Inflammatory macrophage treated with lipopolysaccharide for 1 hour (primary cell): ENCODE measurements around the gene SLC46A2.

Experiments
- DNase-seq, 2 donors: peaks; one replicate each; pipeline ENCODE4 v3.0.0-alpha.2; 2020 to 2022

SLC46A2 gene

DNA sequence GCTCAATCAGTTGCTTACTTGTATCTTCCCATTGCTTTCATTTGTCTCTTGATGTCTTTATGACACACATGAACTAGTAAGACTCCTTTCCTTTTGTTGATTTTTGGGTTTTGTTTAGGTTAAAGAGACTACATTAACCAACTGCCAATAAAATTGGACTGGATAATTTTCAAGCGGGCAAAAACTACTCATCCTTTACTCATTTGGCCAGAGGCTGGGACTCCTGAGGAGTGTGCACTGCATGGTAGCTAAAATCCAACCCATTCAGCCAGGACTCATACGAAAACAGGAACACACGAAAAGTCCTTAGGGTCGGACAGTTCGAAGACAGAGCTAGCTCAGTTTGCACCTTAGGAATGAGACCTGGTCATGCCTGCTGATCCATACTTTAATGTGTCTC, 6.0 kb downstream of the SLC46A2 start:
- DNase-seq, result no peak

DNA sequence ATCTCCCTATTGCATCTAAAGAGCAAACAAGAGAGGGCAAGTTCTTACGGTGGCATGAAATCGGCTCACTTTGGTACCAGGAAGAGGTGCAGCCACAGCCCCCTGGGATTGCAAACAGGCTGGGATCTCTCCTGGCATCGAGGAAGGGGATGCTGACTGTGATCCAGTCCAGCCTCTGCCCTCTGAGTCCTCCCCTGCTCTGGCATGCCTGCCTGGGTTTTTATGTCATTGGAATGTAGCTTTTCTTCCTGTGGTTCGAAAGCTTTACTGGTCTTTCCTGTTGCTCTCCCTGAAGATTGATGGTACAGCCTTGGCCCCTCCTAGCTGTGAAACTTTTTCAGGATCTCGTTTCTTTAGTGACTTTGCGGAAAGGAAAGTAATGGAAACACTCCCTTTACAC, 6.6 kb downstream of the SLC46A2 start:
- no peak for DNase-seq

DNA sequence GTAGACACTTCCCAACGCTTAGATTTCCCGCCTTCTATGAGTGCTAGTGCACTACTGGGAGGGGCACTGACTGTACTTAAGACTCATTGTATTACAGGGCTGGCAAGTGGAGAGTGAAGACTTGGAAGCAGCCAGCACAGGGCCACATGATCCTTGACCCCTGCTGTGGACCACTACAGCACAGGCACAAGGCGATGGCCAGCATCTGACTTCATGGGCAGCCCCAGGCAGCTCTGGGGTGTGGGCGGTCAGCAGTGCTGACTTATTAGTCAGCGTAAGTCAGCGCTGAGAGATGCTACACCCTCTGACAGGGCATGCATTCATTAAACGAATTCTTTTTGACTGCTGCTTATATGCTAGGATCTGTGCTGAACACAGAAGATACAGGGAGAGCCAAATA, 9.3 kb downstream of the SLC46A2 start:
- peak; percentile 63 to 87 for DNase-seq

DNA sequence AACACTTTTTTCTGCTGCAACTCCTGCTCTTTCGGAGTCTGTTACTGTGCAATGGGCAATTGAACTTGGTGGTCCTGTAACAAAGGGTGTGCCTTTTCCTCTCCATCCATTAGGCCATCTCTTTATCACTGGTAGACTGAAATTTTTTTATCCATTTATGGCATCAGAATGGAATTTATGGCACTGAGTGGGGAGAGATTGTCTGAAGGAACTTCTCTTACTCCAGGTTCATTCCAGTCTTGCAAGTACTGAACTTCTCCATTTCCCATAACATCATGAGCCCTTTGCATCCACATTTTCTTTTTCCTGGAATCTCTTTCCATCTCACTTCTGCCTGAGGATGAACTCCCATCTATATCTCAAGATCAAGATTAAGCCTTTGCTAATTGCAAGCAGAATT, 10.0 kb downstream of the SLC46A2 start:
- peak; percentile 32 to 74 for DNase-seq

DNA sequence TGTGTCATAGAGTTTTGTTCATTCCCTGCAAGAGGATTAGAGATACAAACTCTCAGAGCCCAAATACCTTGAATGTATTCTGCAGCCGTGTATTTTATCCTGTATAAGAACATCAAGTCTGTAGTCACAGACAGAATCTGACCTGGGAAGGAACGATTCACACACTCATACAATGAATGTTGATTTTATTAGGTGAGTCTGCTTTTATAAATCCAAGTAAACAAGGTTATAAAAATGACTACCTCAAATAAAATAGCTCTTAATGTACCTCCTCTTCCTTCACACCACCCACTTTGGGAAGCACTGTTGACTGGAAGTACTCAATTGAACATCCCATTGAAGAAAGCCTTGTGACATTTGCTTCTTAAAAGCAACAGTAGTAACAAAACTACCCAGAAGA, 11.9 kb downstream of the SLC46A2 start:
- no peak for DNase-seq

DNA sequence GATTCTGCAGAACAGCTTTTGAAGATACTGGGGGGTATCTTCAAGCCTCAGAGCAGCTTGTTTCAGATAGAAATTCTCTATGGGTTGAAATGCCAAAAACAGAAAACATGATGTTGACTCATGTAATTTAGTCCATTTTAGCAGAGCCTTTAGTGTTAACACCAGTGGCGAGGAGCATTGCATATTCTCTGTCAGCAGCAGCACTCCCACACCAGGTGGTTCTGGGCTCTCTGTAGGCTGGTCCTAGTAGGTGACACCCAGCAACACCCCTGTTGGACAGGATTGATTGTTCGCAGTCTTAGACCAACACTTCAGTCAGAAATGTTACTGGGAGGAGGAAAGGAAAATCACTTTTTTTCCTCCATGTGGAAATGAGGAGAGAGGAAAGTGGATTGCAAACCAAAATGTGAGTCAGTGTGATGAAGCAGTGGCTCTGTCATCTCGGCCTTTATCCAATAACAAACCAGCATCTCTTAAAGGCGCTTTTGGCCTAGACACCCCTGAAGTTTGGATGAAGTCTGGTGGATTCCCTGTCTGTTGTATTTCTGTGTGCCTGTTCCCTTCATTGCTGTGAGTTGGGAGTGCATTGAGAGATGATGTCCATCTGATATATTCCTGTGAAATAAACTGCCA, 16.8 kb downstream of the SLC46A2 start:
- no peak for DNase-seq

DNA sequence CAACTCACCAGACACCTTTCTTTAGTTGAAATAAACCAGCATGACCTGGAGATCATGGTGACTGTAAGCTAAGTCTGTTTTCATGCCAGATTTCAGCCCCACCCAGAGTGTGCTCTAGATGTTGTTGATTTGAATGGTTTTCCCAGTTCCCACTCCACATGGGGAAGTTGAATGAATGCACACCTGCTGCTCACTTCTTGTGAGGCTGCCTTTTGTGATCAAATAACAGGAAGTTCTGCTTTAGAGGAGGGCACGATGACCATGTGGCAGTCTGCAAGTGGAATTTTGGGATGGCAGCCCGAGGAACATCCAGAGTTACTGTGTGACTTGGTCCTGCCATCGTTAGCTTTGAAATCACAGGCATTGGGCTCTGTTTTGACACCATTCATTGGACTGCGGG, 18.7 kb downstream of the SLC46A2 start:
- DNase-seq, result no peak

DNA sequence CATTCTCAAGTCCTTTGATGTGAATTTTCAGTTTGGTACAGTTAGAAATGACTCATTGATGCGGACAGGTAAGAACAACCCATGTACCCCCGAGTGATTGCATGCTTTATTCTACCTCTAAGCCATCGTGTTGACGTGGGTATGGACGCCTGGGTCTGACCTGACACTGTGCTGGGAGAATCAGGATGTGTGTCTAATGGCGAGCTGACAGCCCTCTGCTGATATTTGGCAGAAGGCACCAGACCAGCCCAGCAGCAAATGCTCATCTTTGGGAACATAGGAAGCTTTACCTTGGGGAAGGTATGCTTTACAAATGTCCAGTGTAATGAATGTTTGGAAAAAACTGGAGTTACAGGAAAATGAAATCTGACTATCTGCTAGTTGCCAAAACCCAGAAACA, 20.1 kb downstream of the SLC46A2 start:
- DNase-seq, result no peak

DNA sequence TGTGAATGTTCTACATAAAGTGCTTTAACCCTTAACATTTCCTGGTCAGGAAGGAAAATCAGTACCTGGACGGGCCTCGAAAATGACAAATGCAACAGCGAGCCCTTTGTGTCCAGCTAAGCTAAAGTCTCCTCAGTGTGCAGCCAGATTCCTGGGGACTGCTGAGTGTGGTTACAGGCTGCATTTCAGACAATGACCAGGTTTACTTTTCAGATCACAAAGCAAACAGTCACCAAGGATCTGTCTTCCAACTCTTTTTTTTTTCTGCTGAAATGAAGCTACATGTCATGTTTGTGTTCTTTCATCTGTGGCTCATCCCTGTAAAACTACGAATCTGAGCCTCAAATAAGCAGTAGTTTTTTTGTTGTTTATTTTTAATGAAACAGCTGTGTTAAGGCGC, 20.8 kb downstream of the SLC46A2 start:
- DNase-seq, result no peak

DNA sequence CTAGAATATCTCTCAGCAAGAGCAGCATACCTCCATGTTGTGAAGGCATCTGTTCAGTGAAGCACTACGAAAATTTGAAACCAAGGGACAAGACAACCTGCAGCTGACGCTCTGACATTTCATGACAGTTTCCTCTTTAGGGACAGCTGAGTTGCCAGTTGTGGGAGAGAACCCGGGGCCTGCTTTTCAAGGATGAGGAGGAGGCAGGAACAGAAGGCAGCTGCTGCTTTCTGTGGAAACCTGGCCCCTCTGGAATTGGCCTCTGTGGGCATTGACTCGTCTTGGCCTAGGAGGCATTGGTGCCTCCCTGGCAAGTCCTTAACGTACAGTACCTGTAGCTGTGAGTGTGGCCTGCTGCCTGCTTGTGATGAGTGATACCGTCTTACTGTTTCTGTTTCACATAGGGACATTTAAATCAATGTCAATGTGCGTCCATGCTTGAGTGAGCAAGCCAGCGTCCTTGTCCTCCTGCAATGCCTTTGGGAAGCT, 21.6 kb downstream of the SLC46A2 start:
- DNase-seq, result no peak

DNA sequence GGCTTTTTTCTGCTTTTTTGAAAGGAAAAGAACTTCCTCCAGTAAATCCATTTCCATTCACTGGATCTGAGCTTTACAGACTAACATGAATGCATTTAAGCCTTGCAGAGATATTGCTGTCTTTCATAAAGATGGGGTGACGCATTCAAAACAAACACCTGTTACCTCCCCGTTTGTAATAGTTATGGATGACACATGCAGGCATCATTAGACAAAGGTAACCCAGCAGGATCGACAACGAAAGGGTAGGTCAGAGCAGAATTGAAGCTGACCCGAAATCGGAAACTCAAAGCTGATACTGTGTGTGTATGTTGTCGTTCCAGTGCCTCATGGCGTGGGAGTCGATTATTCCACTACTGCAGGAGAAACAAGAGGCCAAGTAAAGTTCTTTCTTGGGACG, 22.2 kb downstream of the SLC46A2 start:
- no peak for DNase-seq

DNA sequence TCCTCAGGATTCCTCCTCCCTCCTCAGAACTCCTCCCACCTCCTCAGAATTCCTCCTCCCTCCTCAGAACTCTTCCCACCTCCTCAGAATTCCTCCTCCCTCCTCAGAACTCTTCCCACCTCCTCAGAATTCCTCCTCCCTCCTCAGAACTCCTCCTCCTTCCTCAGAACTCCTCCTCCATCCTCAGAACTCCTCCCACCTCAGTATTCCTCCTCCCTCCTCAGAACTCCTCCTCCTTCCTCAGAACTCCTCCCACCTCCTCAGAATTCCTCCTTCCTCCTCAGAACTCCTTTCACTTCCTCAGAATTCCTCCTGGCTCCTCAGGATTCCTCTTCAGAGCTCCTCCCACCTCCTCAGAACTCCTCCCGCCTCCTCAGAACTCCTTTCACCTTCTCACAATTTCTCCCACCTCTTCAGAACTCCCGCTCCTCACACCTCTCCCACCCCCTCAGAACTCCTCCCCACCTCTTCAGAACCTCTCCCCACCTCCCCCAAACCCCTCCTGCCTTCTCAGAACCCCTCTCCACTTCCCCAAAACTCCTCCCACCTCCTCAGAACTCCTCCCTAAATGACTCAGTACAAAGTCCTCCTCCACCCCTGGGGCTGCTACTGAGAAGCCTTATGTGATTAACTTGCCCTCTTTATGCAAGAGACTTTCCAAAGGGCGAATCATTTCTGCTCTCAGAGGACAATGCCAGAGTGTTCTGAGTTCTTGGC, 23.2 kb downstream of the SLC46A2 start:
- DNase-seq, result peak; percentile 93 to 97

DNA sequence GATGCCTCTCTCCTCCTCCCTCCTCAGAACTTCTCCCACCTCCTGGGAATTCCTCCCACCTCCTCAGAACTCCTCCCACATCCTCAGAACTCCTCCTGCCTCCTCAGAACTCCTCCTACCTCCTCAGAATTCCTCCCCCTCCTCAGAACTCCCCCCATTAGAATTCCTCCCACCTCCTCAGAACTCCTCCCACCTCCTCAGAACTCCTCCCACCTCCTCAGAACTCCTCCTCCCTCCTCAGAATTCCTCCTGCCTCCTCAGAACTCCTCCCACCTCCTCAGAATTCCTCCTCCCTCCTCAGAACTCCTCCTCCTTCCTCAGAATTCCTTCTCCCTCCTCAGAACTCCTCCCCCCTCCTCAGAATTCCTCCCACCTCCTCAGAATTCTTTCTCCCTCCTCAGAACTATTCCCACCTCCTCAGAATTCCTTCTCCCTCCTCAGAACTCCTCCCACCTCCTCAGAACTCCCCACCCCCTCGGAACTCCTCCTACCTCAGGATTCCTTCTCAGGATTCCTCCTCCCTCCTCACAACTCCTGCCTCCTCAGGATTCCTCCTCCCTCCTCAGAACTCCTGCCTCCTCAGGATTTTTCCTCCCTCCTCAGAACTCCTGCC, 23.9 kb downstream of the SLC46A2 start:
- peak in 1 of 2 donors; percentile 71 for DNase-seq

DNA sequence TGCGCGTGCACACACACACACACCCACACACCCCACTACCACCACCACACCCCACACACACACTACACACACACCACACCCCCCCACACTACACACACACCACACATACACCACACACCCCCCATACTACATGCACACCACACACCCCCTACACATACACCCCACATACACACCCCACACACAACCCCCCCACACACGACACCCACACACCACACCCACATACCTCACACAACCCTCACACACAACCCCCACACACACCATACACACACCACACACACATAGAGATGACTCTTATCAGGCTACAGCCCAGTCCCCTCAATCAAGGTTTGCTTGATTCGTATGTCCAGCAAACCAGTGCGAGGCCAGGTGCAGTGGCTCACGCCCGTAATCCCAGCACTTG, 25.7 kb downstream of the SLC46A2 start:
- DNase-seq, result no peak

DNA sequence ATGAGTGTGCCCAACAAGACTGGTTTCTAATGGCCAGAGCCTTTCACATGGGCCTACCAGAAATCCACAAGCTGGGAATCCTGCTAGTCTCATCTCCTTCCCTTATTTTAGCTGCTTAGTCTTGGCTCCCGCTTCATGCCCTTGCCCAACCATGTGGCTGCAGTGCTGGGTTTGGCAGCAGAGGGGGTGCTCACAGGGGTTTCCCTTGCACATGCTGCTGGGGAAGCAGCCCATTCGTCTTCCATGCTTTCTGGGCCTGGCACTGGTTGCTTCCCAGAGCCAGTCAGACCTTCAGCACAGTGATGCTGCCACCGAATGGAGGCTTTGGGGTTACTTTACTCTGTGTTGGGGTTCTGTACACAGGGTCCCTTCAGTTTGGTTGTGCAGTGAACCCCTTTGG, 26.3 kb downstream of the SLC46A2 start:
- peak; percentile 42 to 80 for DNase-seq

DNA sequence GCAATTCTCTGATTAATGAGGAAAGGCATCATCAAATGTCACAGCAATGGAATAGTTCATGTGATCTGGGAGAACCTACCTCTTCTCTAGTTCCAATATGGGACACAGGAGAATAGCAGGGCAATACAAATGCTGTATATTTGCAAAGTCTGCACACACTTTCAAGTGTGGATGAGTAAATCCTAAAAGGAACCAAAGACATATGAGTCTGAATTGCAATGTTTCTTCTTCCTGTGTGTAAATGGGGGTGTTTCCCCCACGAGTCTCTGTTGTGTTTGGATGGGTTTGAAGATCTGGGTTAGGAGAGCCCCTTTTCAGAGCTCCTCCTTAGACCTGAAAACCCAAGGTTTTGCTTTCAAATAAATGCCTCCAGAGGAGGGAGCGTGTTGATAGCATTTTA, 26.9 kb downstream of the SLC46A2 start:
- DNase-seq, result peak; percentile 45 to 76

DNA sequence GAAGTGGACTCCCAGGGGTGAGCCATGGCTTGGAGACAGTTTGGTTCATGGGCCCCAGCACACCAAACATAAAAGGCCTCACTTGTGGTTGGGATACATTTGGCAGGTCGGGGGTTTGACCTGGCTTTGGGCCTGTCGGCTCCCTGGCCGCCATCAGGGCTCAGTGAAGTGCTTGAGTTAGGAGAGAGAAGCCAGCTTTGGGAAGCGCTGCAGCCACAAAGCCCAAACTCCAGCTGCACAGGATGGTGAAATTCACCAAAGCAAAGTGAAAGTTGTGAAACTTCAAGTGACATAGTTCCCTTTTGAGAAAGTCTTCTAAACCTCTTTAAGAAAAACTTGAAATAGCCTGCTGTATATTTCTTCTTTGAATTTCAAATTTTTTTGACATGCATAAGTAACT, 27.5 kb downstream of the SLC46A2 start:
- peak; percentile 90 for DNase-seq

DNA sequence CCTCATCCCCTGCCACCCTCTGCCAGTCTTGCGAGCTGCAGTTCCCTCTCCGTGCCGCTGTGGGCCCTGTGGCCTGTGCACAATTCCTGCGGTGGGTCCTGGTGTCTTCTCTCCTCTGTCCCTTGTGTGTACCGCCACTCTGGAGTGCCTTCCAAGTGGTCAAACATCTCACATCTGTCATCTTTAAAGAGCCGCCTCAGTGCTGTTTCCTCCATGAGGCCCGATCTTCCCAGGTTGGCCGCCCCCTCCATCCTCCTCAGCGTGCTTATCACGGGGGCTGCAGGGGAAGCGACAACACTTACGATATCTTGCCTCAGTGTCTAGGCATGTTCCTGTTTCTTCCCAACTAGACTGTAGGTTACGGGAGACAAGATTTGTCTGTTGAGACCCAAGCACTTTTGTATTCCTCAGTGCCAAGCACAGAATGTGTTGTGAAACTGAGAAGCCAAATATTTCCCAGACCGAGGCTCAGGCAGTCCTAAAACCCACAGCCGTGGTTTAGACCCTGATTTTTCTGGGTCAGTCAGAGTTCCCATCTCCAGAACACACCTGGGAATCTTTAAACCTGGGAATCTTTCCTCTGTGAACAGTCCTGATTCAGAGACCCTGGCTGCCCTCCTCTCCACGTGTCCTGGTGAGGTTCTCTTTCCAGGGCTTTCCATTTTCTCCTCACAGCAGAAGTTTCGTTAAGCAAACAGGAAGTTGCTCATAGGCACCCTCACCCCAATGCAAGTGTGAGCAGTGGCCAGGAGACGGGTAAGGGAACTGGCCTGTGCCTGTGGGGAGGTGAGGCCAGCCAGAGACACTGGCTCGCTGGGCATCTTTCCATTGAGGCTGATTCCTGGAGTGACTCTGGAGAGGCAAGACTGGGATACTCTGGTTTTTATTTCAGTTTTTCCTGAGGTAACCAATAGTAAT, 28.8 kb downstream of the SLC46A2 start:
- DNase-seq, result peak; percentile 94 to 96

DNA sequence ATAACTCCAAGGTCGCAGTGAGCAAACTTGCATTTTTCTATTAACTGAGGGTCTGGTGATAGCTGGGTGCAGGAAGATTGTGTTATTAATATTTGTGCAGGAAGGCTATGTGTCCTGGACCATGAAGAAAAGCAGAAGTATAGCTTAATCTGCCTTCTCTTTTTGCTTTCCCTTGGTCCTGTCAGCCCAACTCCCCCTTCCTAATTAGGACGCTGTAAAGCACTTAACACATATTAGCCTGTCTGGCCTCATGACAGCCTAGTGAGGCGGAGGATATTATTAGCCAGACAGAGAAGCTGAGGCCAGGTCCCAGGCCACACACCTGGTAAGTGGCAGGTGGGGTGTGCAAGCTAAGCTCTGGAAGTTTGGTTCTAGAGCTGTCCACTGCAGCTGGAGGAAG, 29.5 kb downstream of the SLC46A2 start:
- DNase-seq, result no peak

DNA sequence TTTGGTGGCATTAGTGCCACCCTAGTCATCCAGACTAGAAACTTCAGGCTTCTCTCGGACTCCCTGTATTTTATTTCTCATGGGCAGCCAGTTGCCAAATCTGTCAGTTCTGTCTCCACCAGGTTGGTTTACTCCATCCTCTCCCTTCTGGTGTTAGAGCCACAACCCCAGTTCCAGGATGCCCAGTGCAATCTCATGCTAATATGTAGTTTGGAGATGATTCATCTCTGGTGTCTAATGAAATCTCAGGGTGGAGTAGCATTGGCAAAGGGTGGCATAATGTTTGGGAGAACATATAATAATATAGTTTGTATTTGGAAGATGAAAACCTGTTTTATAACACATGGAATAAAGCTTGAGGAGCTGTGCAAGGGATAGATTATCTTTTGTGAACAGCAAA, 30.2 kb downstream of the SLC46A2 start:
- peak; percentile 46 to 52 for DNase-seq

DNA sequence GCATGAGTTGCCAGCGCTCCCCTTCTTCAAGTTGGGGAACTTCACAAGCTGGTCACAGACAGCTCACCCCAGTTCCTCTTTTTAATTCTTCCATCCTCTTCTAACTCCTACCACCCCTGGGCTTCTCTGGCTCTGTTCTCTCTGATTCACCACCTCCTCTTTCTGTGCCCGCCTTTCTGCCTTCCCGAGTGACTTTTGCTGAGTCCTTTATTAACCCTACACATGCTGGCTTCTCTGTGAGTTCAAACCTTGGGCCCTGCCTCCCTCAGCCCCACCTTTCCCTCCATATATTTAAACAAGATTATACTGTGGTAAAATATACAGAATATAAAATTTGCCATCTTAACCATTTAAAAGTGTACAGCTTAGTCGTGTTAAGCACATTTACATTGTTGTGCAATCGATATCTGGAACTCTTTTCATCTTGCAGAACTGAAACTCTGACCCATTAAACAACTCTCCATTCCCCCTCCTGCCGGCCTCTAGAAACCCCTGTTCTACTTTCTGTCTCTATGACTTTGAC, 32.0 kb downstream of the SLC46A2 start:
- peak; percentile 85 to 92 for DNase-seq

DNA sequence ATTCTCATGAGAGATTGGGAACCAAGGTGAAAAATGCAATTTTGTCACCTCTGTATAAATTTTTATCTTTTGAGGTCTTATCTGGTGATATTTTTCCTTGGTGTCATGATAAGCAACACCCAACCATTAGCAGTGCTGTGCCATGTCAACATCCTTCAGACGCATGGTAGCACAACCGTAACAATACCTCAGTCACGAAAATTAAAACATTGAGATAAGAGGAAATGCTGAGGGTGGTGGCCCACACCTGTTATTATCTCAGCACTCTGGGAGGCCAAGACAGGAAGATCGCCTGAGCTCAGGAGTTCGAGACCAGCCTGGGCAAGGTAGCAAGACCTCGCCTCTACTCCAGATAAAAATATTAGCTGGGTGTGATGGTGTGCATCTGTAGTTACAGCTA, 32.7 kb downstream of the SLC46A2 start:
- no peak for DNase-seq

DNA sequence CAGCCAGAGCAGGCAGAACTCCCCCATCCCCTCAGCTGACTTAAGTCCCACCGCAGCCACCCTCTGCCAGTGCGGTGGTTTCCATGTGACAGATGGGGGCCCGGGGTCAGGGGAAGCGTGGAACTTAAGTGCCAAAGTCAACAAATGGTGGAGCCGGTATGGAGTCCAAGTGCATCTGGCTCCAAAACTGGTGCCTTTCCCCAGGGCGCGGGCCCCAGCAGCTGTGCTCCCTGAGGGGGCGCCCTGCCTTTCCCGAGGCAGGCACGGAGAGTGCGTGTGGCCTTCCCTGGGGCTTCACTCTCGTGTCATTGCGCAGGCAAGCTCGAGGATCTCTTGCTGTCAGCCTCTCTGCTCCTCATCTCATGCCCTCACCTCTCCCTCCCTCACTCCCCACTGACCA, 33.8 kb downstream of the SLC46A2 start:
- no peak for DNase-seq
